ENCODE results near the gene APEX2.
"Not testable (repeated sequence)": the region's sequence is repeated elsewhere in the genome, so short reads cannot be mapped to it uniquely, and the experiment has no call there.

Gene APEX2

GRCh38 chrX:54979432-54979831 lies 20.7 kb upstream of the APEX2 start:
- ChIA-PET CTCF (no interaction called here), POLR2A (no interaction called here)
- TF ChIP-seq CTCF (IDR thresholded peaks at IDR 0.05; ENCODE audit: control extremely low read depth, extremely low read depth, low read depth, missing control alignments) = no peak
- no peak for DNase-seq (ENCODE audit: extremely low spot score)

- CTCF ChIA-PET = no interaction called here
- TF ChIP-seq CTCF (IDR thresholded peaks at IDR 0.05; ENCODE audit: control extremely low read depth, extremely low read depth, low read depth, missing control alignments) = no peak
- POLR2A ChIA-PET = no interaction called here
- DNase-seq (ENCODE audit: extremely low spot score) = no peak
These were observed 19.8 kb upstream of the APEX2 start for GRCh38 chrX:54980334-54980733.

- DNase-seq (ENCODE audit: extremely low spot score); POLR2A ChIA-PET; CTCF ChIA-PET: not testable (repeated sequence)
These were observed 16.9 kb upstream of the APEX2 start for GRCh38 chrX:54983306-54983705.

GRCh38 chrX:54991706-54992105 lies 8.5 kb upstream of the APEX2 start:
- no peak for TF ChIP-seq CTCF (IDR thresholded peaks at IDR 0.05; ENCODE audit: control extremely low read depth, extremely low read depth, low read depth, missing control alignments)
- ChIA-PET POLR2A (no interaction called here), CTCF (no interaction called here)
- no peak for DNase-seq (ENCODE audit: extremely low spot score)

- CTCF ChIA-PET = interaction anchor here (1.4 kb wide), 1 partner anchor 15 kb away, joined by 3 read pairs; no protein-coding TSS in a partner anchor
- TF ChIP-seq CTCF (IDR thresholded peaks at IDR 0.05; ENCODE audit: control extremely low read depth, extremely low read depth, low read depth, missing control alignments) = no peak
- POLR2A ChIA-PET = no interaction called here
- peak; percentile 0 for DNase-seq (ENCODE audit: extremely low spot score)
These were observed 7.1 kb upstream of the APEX2 start for GRCh38 chrX:54992911-54993622.

- no peak for DNase-seq (ENCODE audit: extremely low spot score)
- CTCF ChIA-PET = interaction anchor here (1.4 kb wide), 1 partner anchor 14 kb away, joined by 3 read pairs; no protein-coding TSS in a partner anchor
- POLR2A ChIA-PET = no interaction called here
- TF ChIP-seq CTCF (IDR thresholded peaks at IDR 0.05; ENCODE audit: control extremely low read depth, extremely low read depth, low read depth, missing control alignments) = no peak
These were observed 6.1 kb upstream of the APEX2 start, which contains the start of gene PFKFB1 for GRCh38 chrX:54994099-54994498. PFKFB1 (minus strand) TSS chrX:54994188; CDS start chrX:54994007, 181 bp downstream.

GRCh38 chrX:54994668-54995351 lies 5.4 kb upstream of the APEX2 start:
- no peak for TF ChIP-seq CTCF (IDR thresholded peaks at IDR 0.05; ENCODE audit: control extremely low read depth, extremely low read depth, low read depth, missing control alignments)
- POLR2A ChIA-PET = no interaction called here
- peak; percentile 1 for DNase-seq (ENCODE audit: extremely low spot score)
- CTCF ChIA-PET = interaction anchor here (1.3 kb wide), 1 partner anchor 10 kb away, joined by 3 read pairs; no protein-coding TSS in a partner anchor
